Endometrial microvascular endothelial cells (primary cell): ENCODE data around the gene S100PBP. TPM values are rescaled to one million over a fixed set of nuclear protein-coding genes. Genes with fewer than 3 reads are reported as not detected.

Experiments
- in situ Hi-C: cut with HindIII; loops from 2 replicates; pipeline ENCODE4 v1.10.0; 2017; ENCODE audit warnings: low sequenced_read_pairs, low pct_unique_long_range_greater_than_20kb; ENCODE audit errors: inconsistent ontology term
- total RNA-seq: library from RNA; depleted of rRNA; stranded (reverse); fragments of >200 nt; gene quantifications from one replicate; pipeline ENCODE4 v1.2.3, GENCODE V29; 2015; ENCODE audit errors: inconsistent ontology term

Gene S100PBP
- total RNA-seq, 1 donor from 2014 or later = 28.4 TPM

DNA sequence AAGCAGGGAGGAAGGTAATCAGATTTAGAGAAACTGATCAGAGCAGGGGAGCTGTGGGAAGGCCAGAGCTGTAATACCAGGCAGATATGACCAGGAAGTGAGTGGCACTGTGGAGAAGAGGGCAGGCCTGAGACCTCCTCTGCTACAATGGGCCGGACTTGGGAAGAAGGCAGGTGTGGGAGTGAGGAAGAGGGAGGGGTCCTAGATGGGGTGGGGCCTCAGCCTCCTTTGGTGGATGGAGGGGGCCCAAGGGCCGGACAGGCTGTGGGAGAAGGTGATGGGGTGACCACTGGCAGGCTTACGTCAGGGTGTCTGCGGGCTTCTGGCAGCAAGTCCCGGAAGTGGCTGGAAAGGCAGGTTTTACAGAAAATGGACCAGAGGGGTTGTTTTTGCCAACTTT, 63.8 kb downstream of the S100PBP start:
- in situ Hi-C loops = no loop called here

DNA sequence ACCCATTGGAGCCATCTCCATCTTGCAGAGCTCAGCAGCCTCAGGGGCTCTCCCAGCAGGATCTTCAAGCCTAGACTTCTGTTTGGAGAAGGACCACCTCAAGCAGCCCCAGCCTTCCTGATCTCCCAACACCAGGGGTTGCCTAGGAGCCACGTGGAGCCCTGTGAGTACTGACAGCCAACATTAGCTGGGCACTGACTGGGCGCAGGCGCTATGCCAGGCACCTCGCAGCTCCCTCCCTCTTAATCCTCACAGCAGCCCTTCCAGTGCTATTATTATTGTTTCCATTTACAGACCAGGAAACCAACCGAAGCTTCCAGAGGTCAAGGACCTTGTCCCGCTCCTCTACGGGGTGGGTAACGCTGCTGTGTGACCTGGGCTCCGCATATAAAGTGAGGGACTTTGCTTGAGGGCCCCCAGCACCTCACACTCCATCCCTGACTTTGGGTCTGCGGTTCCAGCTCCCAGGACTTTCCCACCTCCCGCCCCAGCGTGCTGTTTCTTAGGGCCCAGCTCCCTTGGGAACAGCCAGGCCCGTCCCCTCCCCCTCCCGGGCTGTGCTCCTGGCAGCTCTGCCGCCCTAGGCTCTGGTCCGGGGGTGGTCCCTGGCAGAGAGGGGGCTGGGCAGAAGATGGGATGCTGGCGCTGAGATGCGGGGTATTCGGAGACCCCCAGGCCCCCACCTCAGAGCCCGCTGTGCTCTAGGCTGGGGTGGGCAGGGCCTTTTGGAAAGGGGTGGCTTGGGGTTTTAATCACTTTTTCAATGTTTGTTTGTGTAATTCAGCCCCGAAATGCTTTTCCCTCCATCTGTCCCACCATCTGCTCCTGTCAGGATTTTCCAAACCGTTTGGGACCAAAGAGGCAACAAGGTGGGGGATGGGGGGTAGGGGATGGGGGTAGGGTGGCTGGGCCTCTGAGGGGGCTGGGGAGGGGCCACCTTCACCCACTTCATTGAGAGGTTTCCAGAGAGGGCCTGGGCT, 64.7 kb downstream of the S100PBP start:
- in situ Hi-C loops = no loop called here

GRCh38 chr1:32883338-32884031, 66.0 kb downstream of the S100PBP start:
- in situ Hi-C loops = no loop called here

DNA sequence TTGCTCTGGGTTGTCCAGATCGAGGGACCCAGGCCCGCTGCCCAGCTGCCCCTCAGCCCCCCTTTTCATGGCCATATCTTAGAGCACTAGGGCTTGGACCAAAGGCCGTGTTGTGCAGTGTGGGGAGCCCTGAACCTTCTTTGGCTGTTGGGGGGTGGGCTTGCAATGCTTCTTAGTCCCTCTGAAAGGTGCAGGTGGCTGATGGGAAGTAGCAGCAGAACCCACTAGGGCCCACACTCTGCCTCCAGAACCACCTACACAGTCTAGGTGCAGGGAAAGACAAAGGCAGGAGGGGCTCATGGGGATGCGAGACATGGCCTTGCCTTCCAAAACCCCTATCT, 66.5 kb downstream of the S100PBP start:
- in situ Hi-C loops = no loop called here

DNA sequence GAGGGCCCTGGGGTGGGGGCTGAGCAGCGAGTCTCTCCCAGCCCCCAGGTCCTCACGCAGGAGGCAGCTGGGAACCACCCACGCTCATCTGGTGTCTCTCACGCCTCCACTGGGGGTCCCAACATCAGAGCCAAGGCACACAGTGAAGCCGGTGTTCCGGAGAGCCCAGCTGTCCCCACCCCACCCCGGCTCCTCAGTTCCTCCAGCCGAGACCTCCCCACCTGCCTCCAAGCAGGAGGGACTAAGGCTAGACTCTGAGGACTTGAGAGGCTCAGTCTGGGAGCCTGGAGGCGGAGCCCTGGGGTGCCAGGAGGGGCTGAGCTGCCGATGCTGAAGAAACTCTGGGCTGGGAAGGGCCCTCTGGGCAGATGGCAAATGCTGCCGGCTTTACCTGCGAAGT, 67.3 kb downstream of the S100PBP start:
- in situ Hi-C loops = no loop called here

- in situ Hi-C loops = no loop called here
Observed at GRCh38 chr1:32885676-32886003, 68.2 kb downstream of the S100PBP start.

DNA sequence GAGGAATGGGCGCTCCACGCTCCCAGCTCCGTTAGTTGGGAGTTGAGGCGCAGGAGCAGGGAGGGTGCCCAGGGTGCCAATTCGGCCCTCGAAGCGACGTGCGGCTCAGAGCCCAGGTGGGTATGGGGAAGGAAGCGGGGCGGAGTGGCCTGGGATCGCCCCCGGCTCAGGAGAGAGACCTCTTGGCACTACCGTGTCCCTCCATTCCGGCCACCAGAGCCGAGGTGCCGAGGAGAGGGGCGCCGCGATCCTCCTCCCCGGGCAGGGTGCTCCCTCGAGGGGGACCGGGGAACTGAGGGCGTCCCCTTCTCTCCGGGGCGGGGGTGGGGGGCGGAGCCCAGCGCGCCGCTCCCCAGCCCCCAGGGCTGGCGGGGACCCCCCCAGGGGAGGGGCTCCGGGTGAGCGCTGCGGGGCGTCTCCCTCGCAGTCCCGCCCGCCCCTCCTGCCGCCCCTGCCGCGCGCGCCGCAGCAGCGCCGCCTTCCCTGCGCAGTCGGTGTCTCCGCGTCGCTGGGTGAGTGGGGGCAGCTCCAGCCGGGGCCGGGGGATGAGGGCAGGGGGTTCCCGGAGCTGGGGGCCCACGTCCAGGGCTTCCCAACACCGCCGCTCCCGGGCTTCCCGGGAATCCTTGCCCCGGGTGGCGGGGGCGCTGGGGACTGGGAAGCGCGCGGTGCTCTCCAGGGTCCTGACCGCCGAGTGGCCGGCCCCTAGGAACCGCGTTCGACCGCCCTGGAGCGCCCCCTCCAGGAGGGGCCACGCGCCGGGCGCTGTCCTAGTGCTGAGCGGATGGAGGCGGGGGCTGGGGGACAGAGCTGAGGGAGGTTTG, 68.8 kb downstream of the S100PBP start, which contains the start of gene HPCA:
Gene HPCA, plus strand, starts transcription at position 488 of the 824 bp plus-strand sequence. CDS start 2,408 bp downstream, outside the sequence.
- in situ Hi-C loops = no loop called here

GRCh38 chr1:32886828-32887414, 69.5 kb downstream of the S100PBP start:
- in situ Hi-C loops = no loop called here

DNA sequence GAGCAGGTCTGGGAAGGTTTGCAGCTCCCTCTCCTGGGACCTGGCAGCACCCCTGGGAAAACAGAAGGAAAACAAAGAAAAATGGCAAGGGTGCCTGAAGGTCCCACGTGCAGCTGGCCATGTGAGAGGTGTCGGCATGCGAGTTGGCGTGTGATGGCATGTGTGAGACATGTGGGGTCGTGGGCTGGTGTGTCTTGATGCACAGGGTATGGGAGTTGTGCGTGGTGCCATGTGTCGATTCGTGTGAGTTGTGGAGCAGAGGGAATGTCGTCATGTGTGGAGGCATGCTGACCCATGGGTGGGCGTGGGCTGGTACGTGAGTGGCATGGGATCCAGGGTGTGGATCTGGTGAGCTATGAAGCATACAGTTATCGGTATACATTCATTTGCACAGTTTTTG, 70.2 kb downstream of the S100PBP start:
- in situ Hi-C loops = no loop called here

DNA sequence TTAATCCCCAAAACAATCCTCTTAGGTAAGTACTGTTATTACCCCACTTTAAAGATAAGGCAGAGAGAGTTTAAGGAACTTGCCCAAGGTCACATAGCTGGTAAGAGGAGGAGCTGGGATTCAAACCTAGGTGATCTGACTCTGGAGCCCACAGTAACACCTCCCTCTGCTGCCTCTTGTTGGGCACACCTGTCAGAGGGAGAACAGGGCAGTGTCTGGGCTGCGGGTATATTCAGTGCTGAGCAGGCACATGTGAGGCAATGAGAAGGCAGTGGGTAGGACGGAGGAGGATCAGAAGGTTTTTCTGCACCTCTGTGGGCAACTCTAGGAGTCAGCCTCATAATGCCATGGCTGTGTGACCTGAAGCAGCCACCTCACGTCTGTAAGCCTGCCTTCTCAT, 70.7 kb downstream of the S100PBP start:
- in situ Hi-C loops = no loop called here

- in situ Hi-C loops = no loop called here
Observed at GRCh38 chr1:32888677-32889420, 71.4 kb downstream of the S100PBP start.

DNA sequence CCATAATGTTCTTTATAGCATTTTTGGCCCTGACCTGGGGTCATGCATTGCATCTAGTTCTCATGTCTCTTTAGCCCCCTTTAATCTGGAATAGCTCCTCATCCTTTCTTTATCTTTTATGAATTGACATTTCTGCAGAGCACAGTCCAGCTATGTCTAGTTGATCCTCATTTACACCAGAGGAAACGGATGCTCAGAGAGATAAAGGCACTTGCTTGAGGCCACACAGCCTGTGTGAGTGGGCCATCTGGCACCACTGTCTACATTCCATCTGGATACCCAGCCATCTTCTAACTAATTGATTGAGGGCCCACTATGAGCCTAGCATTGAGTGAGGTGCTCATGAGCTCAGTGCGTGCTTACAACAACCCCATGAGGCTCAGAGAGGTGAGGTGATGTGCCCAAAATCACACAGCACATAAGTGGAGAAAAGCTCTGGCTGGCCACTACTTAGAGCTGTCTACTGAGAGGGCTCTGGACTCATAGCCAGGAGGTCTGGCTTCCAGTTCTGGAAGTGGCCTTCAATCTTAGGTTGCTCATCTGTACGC, 72.4 kb downstream of the S100PBP start:
- in situ Hi-C loops = no loop called here

DNA sequence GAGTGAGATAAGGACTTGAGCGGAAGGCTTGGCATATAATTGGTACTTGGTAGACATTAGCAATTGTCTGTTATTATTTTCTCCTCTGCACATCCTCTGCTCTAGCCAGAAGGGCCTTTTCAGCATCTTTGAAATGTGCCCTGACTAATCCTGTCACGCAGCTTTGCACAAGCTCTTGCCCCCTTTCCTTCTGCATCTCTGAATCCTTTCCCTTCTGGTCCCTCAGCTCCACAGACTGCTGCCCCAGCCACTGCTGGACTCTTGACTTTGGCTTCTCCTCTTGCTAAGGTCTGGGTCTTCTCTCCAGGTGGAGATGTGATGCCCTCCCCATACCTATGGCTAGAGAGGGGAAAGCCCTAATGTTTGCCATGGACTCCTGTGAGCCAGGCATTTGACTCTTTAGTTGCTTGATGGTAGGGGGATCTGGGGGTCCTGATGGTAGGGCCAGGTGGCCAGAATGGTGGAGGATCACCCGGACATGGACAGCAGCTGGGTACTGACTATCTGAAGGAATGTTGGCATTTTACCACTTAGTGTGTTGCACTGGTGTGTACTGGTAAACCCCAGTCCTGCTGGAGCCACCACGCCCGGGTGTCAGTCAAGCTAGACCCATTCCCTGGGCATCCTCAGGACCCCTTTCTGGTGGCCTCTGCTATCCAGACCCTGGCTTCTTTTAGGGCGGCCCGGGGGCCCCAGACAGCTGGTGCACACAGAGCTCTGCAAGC, 73.2 kb downstream of the S100PBP start:
- in situ Hi-C loops = no loop called here

GRCh38 chr1:32891241-32891570, 73.8 kb downstream of the S100PBP start:
- in situ Hi-C loops = no loop called here

- in situ Hi-C loops = no loop called here
Observed at GRCh38 chr1:32891630-32892029, 74.2 kb downstream of the S100PBP start.

DNA sequence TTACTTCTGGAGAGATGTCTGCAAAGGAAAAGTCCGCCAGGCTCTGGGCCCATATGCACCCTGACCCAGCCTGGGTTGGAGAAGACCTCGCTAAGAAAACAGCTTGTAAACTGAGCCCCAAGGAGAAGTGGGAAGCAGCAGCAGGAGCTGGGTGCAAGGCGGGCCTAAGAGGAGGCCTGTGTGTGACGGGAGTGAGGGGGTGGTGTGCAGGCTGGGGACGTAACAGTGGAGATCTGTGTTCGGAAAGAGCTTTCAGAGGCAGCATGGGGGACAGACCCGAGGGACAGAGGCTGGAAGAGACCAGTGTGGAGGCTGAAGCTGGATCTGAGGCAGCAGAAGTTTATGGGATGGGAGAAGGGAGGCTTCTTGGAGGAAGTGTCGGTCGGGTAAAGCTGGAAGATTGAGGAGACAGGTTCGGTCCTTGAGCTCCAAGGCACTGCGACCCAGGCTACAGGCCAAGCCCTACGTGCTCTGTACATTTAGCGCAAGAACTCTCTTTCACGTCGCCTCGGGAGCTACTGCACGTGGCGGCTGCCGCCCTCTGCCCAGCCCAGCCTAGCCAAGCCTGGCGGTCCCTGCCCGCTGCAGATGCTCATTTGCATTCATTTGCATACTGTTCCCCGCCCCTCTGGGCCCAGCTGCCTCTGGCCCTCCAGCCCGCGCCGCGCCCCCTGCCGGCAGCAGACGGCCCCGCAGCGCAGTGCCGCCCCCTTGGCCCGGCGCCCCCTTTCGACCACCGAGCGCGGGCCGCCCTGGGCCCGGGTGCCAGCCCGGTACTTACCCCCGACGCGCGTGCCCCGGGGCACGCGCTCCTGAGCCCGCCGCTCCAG, 75.1 kb downstream of the S100PBP start:
- in situ Hi-C loops = no loop called here
